Superior temporal gyrus (tissue), 1 donor: ENCODE results near the gene PDE4B.

Experiments
- DNase-seq: peaks from one replicate; pipeline ENCODE4 v3.0.0-alpha.2; 2016; ENCODE audit errors: extremely low spot score

PDE4B gene

GRCh38 chr1:65882076-65882475, 89.4 kb downstream of the PDE4B start:
- DNase-seq = no peak

- no peak for DNase-seq
These were observed 96.7 kb downstream of the PDE4B start for GRCh38 chr1:65889441-65889840.

DNA sequence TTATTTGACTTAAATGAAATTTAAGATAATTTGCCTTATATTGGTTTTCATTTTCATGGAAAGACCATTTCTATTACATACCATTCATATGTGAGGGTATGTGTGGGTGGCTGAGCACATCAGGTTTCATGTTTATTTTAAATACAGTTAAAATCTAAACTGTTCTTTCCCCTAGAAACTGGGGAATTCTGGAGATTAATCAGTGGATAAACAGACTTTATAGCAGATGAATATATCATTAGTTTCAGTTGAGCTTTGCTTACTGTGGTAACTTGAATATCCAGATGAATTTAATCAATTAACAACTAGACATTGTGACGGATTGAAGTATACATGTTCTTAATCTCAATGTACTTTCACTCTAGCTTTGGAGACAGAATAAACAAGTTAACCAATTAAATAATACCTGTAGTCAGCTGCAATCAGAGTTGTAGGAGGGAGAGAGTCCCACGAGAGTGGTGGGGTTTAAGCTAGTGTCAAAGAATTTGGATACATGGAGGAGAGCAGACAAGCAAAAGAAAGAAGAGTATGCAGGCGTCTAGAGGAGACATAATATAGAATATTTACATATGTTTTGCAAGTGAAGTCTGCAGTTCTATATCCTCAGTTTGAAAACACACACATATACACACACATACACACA, 97.6 kb downstream of the PDE4B start:
- DNase-seq = no peak

DNA sequence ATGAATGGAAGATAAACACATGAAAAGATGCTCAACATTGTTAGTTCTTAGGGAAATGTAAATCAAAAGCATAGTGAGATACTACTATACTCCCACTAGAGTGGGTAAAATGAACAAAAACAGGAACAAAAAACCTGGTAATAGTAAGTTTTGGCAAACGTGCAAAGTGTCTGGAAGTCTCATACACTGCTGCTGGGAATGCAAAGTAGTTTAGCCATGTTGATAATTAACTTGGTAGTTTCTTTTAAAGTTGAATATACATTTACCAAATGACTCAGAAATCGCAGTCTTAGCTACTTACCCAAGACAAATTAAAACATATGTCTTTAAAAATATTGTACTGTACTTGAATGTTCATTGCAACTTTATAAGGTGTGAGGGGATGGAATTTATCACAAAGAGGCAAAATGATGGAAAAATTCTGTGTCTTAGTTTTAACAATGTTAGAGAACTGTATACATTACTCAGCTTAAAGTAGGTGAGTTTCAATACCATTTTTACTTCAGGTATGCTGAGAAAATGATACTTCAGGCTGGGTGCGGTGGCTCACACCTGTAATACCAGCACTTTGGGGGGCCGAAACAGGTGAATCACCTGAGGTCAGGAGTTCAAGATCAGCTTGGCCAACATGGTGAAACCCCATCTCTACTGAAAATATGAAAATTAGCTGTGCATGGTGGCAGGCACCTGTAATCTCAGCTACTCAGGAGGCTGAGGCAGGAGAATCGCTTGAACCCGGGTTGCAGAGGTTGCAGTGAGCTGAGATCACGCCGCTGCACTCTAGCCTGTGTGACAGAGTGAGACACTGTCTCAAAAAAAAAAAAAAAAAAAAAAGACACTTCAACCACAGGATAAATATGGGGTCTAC, 102.3 kb downstream of the PDE4B start:
- DNase-seq = no peak

DNA sequence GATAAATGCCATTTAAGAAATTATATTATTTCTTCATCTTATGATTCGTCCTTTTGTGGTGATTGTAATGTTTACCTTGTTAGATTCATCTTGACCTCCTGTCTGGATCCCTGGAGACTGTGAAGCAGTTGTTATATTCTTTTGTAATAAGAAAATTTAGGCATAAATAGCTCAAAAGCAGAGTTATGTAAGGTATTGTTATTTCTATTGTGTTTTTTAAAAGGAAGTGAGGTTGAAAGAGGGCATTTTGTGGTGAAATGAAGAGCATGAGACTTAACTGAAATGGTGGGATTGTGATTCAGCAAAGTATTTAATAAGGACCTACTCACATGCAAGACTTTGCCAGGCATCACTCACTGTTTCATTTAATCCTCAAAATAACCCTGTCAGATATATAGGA, 104.0 kb downstream of the PDE4B start:
- no peak for DNase-seq

DNA sequence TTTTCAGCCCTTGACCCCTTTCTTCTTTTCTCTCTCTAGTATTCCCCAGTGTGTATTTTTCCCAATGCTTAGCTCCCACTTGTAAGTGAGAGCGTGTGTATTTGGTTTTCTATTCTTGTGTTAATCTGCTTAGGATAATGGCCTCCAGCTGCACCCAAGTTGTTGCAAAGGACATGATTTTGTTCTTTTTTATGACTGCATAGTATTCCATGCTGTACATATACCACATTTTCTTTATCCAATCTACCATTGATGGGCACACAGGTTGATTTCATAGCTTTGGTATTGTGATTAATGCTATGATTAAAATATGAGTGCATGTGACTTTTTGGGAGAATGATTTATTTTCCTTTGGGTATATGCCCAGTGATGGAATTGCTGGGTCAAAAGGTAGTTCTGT, 104.8 kb downstream of the PDE4B start:
- no peak for DNase-seq

DNA sequence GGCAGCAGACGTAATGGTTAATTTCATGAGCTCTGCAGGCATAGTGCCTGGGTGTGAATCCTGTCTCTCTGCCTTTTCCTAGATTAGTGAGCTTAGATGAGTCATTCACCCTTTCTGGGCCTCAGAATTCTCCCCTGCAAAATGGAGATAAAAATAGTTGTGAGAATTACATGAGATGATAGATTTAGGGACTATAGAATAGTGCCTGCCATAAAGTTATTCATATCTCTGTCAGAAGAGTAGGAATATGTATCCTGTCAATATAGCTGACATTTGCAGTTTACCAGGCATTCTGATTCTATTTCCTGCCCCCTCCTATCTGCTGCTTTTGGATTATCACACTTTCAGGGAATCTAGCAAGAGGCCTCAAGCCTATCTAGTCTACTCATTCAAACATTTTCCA, 112.0 kb downstream of the PDE4B start:
- DNase-seq = peak; percentile 42

GRCh38 chr1:65910432-65910831, 117.7 kb downstream of the PDE4B start:
- no peak for DNase-seq

DNA sequence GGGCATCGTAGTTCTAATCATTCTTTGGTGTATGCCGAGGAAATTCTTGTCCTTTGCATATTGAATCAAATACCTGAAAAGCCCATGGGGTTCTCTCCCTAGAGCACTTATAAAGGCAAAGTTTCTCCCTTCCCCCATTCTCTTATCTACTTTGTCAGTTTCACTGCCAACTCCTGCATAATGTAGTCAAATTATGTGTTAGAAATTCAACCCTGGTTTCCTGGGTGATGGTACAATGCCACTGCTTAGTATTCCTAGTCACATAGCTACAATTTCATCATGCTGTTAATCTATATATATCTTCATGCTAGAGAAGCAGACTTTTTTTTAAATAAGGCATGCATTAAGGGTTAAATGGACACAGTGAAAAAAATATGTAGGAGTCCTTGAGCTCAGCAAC, 119.0 kb downstream of the PDE4B start:
- no peak for DNase-seq

- no peak for DNase-seq
These were observed 125.9 kb downstream of the PDE4B start for GRCh38 chr1:65918564-65918963.

DNA sequence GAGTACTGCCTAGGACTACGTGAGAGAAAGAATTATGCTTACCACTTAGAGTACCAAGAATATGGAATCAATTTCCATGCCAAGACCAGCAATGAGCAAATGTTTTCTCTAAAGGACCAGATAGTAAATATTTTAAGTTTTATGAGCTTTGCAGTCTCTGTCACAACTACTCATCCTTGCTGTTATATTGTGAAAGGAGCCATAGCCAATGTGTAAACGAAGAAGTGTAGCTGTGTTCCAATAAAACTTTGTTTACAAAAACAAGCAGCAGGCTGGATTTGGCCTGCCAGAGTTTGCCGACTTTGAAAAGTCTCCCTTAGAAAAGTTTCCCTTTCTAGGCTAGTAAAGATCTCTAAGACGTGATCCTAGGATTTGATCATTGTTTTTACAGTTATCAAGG, 128.8 kb downstream of the PDE4B start:
- no peak for DNase-seq

GRCh38 chr1:65924471-65924870, 131.8 kb downstream of the PDE4B start:
- DNase-seq = no peak

DNA sequence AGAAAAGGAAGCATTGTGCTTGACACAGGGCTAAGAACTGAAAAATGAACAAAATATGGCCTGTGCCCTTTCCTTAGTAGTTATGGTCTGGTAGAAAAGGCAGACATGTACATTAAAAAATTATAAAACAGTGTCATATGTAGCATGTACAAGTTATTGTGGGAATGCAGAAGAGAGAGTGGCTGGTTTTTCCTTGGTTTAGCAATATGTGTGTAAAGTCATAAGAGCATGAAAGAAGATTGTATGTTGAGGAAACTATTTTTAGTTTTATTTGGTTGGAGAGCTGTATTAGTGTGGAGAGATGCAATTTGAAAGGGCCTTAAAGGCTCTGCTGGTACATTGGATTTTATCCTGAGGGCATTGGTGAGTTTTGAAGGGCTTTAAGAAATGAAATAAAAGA, 145.8 kb downstream of the PDE4B start:
- DNase-seq = no peak

GRCh38 chr1:65939191-65939590, 146.5 kb downstream of the PDE4B start:
- DNase-seq = no peak

GRCh38 chr1:65939636-65940035, 146.9 kb downstream of the PDE4B start:
- no peak for DNase-seq

GRCh38 chr1:65940126-65940525, 147.4 kb downstream of the PDE4B start:
- DNase-seq = no peak

GRCh38 chr1:65942476-65942875, 149.8 kb downstream of the PDE4B start:
- DNase-seq = no peak

DNA sequence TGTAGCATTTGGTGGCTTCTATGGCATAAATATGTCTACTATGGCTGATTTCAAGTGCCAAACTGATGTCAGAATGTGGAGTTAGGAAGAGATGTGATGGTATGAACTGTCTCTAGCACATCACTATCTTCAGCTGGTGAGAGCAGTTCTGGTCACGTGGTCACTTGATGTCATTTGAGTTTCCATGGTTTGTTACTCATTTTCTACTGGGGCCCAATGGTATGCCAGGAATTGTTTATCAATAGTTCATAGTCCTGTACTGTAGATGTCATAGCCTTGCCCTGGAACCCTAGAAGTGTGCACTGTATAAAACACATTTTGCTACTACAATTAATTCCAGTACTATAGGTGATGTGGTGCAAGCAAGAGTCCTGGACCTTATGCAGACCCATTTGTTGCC, 153.7 kb downstream of the PDE4B start:
- DNase-seq = no peak

DNA sequence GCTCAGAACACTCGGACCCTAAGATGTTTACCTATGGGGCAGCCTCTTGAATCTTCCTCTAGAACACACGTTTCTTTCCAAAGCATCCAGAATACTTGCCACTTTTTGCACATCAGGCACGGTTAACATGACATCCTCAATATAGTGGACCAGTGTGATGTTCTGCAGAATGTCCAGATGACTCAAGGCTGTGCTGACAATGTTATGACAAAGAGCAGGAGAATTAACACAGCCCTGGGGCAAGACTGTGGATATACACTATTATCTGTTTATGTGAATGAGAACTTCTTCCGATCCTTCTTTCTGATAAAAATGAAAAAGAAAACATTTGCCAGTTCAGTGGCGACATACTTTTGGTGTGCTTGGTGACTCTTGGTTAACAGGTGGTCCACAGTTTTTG, 154.3 kb downstream of the PDE4B start:
- DNase-seq = no peak

- DNase-seq = peak; percentile 70
These were observed 156.0 kb downstream of the PDE4B start for GRCh38 chr1:65948609-65949229.

DNA sequence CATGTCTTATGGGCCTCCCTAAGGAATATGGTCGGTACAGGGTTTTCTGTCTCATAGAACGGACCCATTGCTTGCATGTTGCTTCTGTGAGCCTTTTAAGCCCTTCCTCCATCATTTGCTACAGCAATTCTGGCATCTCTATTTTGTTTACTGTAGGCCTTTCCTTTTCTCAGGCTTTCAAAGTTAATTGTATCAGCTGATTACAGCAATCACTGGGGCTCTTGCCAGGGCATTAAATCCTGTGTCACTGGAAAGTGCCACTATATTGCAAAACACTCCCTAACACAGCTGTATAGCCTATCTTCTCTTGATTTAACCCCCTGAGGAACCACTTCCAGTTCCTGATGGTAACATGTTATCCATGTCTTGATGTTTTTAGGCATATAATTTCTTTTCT, 156.5 kb downstream of the PDE4B start:
- no peak for DNase-seq

- DNase-seq = no peak
These were observed 157.2 kb downstream of the PDE4B start for GRCh38 chr1:65949933-65950332.

DNA sequence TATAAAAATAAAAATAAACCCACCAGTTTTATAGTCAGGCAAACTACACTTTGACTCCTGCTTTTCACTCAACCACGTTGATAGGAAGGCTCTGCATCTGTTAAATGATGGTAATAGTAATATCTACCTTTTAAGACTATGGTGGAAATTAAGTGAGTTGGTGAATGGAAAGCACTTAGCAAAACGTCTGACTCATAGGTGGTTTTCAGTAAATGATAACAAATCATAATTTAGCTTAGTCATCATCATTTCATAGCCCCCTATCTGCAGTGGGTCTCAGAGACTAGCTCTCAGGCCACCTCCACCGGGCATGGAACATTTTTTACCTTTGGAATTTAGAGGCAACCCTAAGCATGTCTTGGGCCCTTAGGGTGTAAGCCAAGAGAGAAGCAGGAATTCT, 160.0 kb downstream of the PDE4B start:
- no peak for DNase-seq
